GM19452 (cell line): Measurements from ENCODE around the gene GPR21.

Source experiments
- ATAC-seq: cut with Tn5 transposase; IDR thresholded peaks from one replicate; pipeline ENCODE4 v1.9.1; 2021; ENCODE audit not compliant: unreplicated experiment

The GPR21 gene

GRCh38 chr9:123033864-123034601 is 566 bp downstream of the GPR21 start:
- no peak for ATAC-seq

- no peak for ATAC-seq
Measured at GRCh38 chr9:123034881-123035510, 1.5 kb downstream of the GPR21 start.

- no peak for ATAC-seq
Measured at GRCh38 chr9:123035791-123036190, 2.3 kb downstream of the GPR21 start.

- ATAC-seq: no peak
Measured at GRCh38 chr9:123036893-123037545, 3.6 kb downstream of the GPR21 start.

GRCh38 chr9:123039617-123040219 is 6.3 kb downstream of the GPR21 start:
- no peak for ATAC-seq

- no peak for ATAC-seq
Measured at GRCh38 chr9:123040801-123041200, 7.3 kb downstream of the GPR21 start.

GRCh38 chr9:123041489-123041888 is 8.0 kb downstream of the GPR21 start:
- no peak for ATAC-seq

- no peak for ATAC-seq
Measured at GRCh38 chr9:123043081-123043939, 9.8 kb downstream of the GPR21 start.

- no peak for ATAC-seq
Measured at GRCh38 chr9:123044586-123044985, 11.1 kb downstream of the GPR21 start.

GRCh38 chr9:123046406-123047195 is 13.1 kb downstream of the GPR21 start:
- no peak for ATAC-seq

- ATAC-seq: no peak
Measured at GRCh38 chr9:123048748-123049147, 15.3 kb downstream of the GPR21 start.

- ATAC-seq: no peak
Measured at GRCh38 chr9:123049589-123050222, 16.2 kb downstream of the GPR21 start.

GRCh38 chr9:123053046-123053445 is 19.6 kb downstream of the GPR21 start:
- ATAC-seq: no peak

- ATAC-seq: no peak
Measured at GRCh38 chr9:123053711-123054110, 20.2 kb downstream of the GPR21 start.

GRCh38 chr9:123058834-123059233 is 25.4 kb downstream of the GPR21 start:
- ATAC-seq: no peak

- no peak for ATAC-seq
Measured at GRCh38 chr9:123059472-123060220, 26.2 kb downstream of the GPR21 start.

GRCh38 chr9:123061216-123061615 is 27.7 kb downstream of the GPR21 start:
- ATAC-seq: no peak

- ATAC-seq: no peak
Measured at GRCh38 chr9:123062351-123063176, 29.1 kb downstream of the GPR21 start.
